ENCODE results near the gene FIBCD1.

- no peak for TF ChIP-seq POLR2A (IDR thresholded peaks at IDR 0.05)
- no peak for TF ChIP-seq CTCF (IDR thresholded peaks at IDR 0.05)
Observed at GRCh38 chr9:130982636-130983358, 43.8 kb upstream of the FIBCD1 start.
